OCI-LY1 (cell line): ENCODE results near the gene AACS.

Experiments
- H2AFZ ChIP-seq: fragments of 200-600 bp; sonication (generic), shearing (Covaris generic); 2 replicates; pipeline ENCODE4 v1.6.0; 2014; ENCODE audit warnings: antibody characterized with exemption, mild to moderate bottlenecking, low read length
- H3F3A ChIP-seq: fragments of 200-600 bp; sonication (generic), shearing (Covaris generic); 2 replicates; pipeline ENCODE4 v1.6.0; 2014; ENCODE audit warnings: mild to moderate bottlenecking, antibody characterized with exemption, low read length, moderate library complexity; ENCODE audit not compliant: insufficient read depth
- H3K27ac ChIP-seq: fragments of 200-600 bp; sonication (generic); 2 replicates; pipeline ENCODE4 v1.5.1; 2014; ENCODE audit warnings: low read length, mixed run types, mild to moderate bottlenecking, low read depth; ENCODE audit not compliant: poor library complexity, severe bottlenecking
- H3K27me3 ChIP-seq: fragments of 200-600 bp; sonication (generic); 2 replicates; pipeline ENCODE4 v1.6.0; 2014; ENCODE audit warnings: antibody characterized with exemption, mild to moderate bottlenecking, low read length, moderate library complexity; ENCODE audit not compliant: insufficient read depth
- H3K36me3 ChIP-seq: fragments of 200-600 bp; sonication (generic); 2 replicates; pipeline ENCODE4 v1.6.1; 2014; ENCODE audit warnings: mild to moderate bottlenecking, antibody characterized with exemption, low read length, moderate library complexity, mixed read lengths; ENCODE audit not compliant: insufficient read depth
- H3K4me1 ChIP-seq: fragments of 200-600 bp; sonication (generic); 2 replicates; pipeline ENCODE4 v1.5.1; 2014; ENCODE audit warnings: mild to moderate bottlenecking, low read length, moderate library complexity; ENCODE audit not compliant: insufficient read depth, severe bottlenecking
- H3K4me2 ChIP-seq: fragments of 200-600 bp; sonication (generic), shearing (Covaris generic); 2 replicates; pipeline ENCODE4 v1.6.1; 2014; ENCODE audit warnings: low read length
- H3K4me3 ChIP-seq: fragments of 200-600 bp; sonication (generic); 2 replicates; pipeline ENCODE4 v1.5.1; 2014; ENCODE audit warnings: low read length, low read depth, mild to moderate bottlenecking, mixed read lengths; ENCODE audit not compliant: poor library complexity, severe bottlenecking
- H3K79me2 ChIP-seq: fragments of 200-600 bp; shearing (Covaris generic); 2 replicates; pipeline ENCODE4 v1.6.1; 2016; ENCODE audit warnings: mixed run types, low read length, mixed read lengths; ENCODE audit not compliant: insufficient read depth
- H3K9ac ChIP-seq: fragments of 200-600 bp; sonication (generic), shearing (Covaris generic); 2 replicates; pipeline ENCODE4 v1.6.1; 2014; ENCODE audit warnings: mild to moderate bottlenecking, low read length, mixed read lengths
- H3K9me2 ChIP-seq: fragments of 200-600 bp; sonication (generic), shearing (Covaris generic); 2 replicates; pipeline ENCODE4 v1.6.1; 2014; ENCODE audit warnings: low read depth, mild to moderate bottlenecking, low read length, mixed read lengths
- H3K9me3 ChIP-seq: fragments of 200-600 bp; shearing (Covaris generic); 2 replicates; pipeline ENCODE4 v1.6.1; 2014; ENCODE audit warnings: low read length, mixed read lengths
- H4K20me1 ChIP-seq: fragments of 200-600 bp; sonication (generic), shearing (Covaris generic); 2 replicates; pipeline ENCODE4 v1.6.0; 2016; ENCODE audit warnings: mild to moderate bottlenecking, low read length; ENCODE audit not compliant: insufficient read depth
- CTCF ChIP-seq: fragments of 200-600 bp; sonication (generic), shearing (Covaris generic); IDR thresholded peaks from 2 replicates; pipeline ENCODE4 v1.5.1; 2017; ENCODE audit warnings: mild to moderate bottlenecking, antibody characterized with exemption, low read length, moderate library complexity, mixed read lengths
- EZH2 ChIP-seq: fragments of 200-600 bp; sonication (generic), shearing (Covaris generic); IDR thresholded peaks from 2 replicates; pipeline ENCODE4 v1.8.0; 2017; ENCODE audit warnings: borderline replicate concordance, mixed run types, mild to moderate bottlenecking, antibody characterized with exemption, low read length, moderate library complexity, mixed read lengths

Gene AACS

DNA sequence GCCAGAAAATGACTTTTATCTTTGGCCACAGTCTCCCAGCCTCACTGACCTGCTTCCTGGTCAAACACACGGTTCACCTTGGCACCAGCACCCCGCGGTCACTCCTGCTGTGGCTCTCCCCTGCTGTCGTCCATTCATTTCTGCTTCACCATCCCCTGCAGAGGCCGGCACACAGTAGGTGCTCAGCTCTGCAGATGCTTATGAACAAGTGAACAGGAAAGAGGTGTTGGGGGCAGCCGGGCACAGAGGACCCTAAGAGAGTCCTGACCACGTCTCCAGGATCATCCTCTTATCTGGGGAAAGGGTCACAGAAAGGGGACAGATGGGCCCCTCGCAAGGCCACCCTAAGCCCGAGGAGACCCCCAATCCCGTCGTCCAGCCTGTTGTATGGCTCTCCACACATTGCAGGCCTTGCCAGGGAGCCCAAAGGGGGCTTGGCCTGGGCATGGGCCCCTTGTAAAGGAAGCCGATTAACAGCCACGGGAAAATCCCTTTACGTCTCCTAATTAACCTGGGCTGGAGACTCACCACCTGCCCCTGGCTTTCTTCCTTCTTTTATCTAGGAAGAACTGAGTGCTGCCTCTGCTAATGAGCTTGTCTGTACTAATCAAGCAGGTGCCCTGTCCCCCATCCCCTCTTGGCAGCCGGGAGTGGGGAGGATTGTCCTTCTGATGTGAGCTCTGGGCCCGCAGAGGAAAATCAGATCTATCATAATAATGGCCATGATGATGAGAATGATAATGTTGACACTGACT lies 119.2 kb downstream of the AACS start:
- Histone ChIP-seq H3K79me2 (no peaks in the 10 kb centered on the region), H3K9me2 (no peaks in the 10 kb centered on the region), H3K4me2 (no peak overlapping the region), H3K4me1 (no peaks in the 10 kb centered on the region), H3K36me3 (no peaks in the 10 kb centered on the region), H2AFZ (no peak overlapping the region), H4K20me1 (no peaks in the 10 kb centered on the region), H3K27ac (no peak overlapping the region), H3K9me3 (no peaks in the 10 kb centered on the region), H3K4me3 (no peak overlapping the region), H3F3A (no peaks in the 10 kb centered on the region), H3K27me3 (peaks cover 32% of the 10 kb centered on the region), H3K9ac (no peak overlapping the region)
- TF ChIP-seq CTCF (no peak), EZH2 (no peak)

DNA sequence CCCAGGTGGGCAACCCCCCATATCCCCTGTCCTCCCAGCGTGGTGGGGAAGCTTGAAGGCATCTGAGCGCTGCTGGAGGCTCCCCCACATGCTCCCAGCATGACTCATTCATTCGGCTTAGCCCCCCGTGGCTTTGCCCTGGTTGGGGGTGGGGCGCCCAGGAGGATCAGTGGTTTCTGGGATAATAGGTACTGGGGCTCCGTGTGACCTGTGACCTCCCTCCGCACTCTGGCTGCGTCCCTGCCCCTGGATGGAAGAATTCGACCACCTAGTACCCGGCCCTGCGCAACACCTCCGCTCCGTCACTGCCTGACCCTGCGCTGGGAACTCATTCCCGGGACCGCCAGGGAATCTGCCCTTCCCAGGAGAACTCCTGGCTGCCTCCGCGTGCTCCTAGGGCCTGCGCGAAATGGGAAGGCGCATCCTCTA lies 120.1 kb downstream of the AACS start:
- H3F3A ChIP-seq, result no peaks in the 10 kb centered on the region
- no peaks in the 10 kb centered on the region for H3K4me1 ChIP-seq
- no peak overlapping the region for H3K4me3 ChIP-seq
- no peak overlapping the region for H3K9ac ChIP-seq
- H3K9me3 ChIP-seq, result no peaks in the 10 kb centered on the region
- H2AFZ ChIP-seq, result no peak overlapping the region
- H3K27ac ChIP-seq, result no peak overlapping the region
- no peaks in the 10 kb centered on the region for H3K9me2 ChIP-seq
- H3K36me3 ChIP-seq, result no peaks in the 10 kb centered on the region
- no peaks in the 10 kb centered on the region for H4K20me1 ChIP-seq
- no peak for TF ChIP-seq CTCF
- no peak for TF ChIP-seq EZH2
- H3K27me3 ChIP-seq, result peaks cover 29% of the 10 kb centered on the region
- no peak overlapping the region for H3K4me2 ChIP-seq
- no peaks in the 10 kb centered on the region for H3K79me2 ChIP-seq

DNA sequence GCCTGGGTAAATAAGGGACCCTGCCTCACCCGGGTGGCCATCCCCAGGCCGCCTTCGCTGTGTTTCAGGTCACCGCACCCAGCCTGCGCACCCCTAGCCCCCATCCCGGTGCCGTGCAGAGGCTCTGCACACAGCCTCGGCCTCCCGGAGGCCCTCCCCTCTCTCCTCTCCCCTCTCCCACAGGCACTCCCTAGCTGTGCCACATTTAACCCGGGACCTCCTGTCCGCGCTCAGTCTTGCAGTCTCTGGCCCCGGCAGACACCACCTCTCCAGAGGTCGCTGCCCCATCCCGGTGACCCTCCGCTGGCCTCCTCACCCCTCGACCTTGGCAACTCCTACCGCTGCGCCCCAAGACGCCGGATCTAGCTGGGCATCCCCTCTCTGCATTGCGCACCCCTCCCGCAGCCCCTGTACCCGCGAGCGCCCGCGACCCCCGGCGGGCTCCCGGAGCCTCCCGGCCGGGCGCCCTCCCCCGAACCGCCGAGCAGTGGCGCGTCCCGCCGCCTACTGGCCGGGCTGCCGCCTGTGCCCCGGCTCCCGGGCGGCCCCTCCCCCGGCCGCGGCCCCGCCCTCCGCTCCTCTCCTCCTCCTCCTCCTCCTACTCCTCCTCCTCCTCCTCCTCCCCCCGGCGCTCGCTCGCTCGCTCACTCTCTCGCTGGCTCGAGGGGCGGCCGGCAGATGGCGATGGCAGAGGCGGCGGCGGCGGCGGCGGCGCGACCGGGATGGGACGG lies 120.7 kb downstream of the AACS start, which contains the start of gene TMEM132B:
TSS of gene TMEM132B (plus strand) at position 647 of the 731 bp plus-strand sequence.
- Histone ChIP-seq H2AFZ (no peak within 1 kb of the TSS), H3K4me1 (no peaks in the 10 kb centered on the region), H3K27me3 (peaks cover 29% of the 10 kb centered on the region), H3K4me2 (peak within 1 kb of the TSS; percentile 53), H4K20me1 (no peaks in the 10 kb centered on the region), H3K9ac (no peak within 1 kb of the TSS), H3F3A (no peaks in the 10 kb centered on the region), H3K36me3 (no peaks in the 10 kb centered on the region), H3K27ac (no peak within 1 kb of the TSS), H3K4me3 (peak within 1 kb of the TSS; percentile 41), H3K9me2 (no peaks in the 10 kb centered on the region), H3K9me3 (no peaks in the 10 kb centered on the region), H3K79me2 (no peaks in the 10 kb centered on the region)
- TF ChIP-seq CTCF, result peak; percentile 25; the same call in 1 of the 2 replicates
- no peak for TF ChIP-seq EZH2
